Karpas-422 (cell line): ENCODE results near the gene PACRG. TPM values are rescaled to one million over a fixed set of nuclear protein-coding genes. Genes with fewer than 3 reads are reported as not detected.

ENCODE experiments used
- DNase-seq: peaks from one replicate; pipeline ENCODE4 v3.0.0-alpha.2; 2015
- H2AFZ ChIP-seq: fragments of 200-600 bp; sonication (generic); 2 replicates; pipeline ENCODE4 v1.6.1; 2014; ENCODE audit warnings: antibody characterized with exemption, low read length, mixed read lengths
- H3K27ac ChIP-seq: fragments of 200-600 bp; sonication (generic); 2 replicates; pipeline ENCODE4 v1.5.1; 2014; ENCODE audit warnings: mild to moderate bottlenecking, low read length, moderate library complexity
- H3K27me3 ChIP-seq: fragments of 200-600 bp; sonication (generic); 2 replicates; pipeline ENCODE4 v1.6.1; 2014; ENCODE audit warnings: low read length, mixed read lengths
- H3K36me3 ChIP-seq: fragments of 200-600 bp; sonication (generic); 2 replicates; pipeline ENCODE4 v1.6.1; 2014; ENCODE audit warnings: low read length, mixed read lengths; ENCODE audit not compliant: insufficient read depth
- H3K4me1 ChIP-seq: fragments of 200-600 bp; sonication (generic); 2 replicates; pipeline ENCODE4 v1.6.1; 2014; ENCODE audit warnings: mild to moderate bottlenecking, low read length, mixed read lengths
- H3K4me2 ChIP-seq: fragments of 200-600 bp; sonication (generic); 2 replicates; pipeline ENCODE4 v1.6.1; 2014; ENCODE audit warnings: low read length, low read depth, mild to moderate bottlenecking; ENCODE audit not compliant: poor library complexity, severe bottlenecking
- H3K4me3 ChIP-seq: fragments of 200-600 bp; sonication (generic); 2 replicates; pipeline ENCODE4 v1.5.1; 2014; ENCODE audit warnings: mild to moderate bottlenecking, antibody characterized with exemption, low read length, mixed read lengths
- H3K79me2 ChIP-seq: fragments of 200-600 bp; sonication (generic); 2 replicates; pipeline ENCODE4 v1.6.1; 2014; ENCODE audit warnings: mild to moderate bottlenecking, low read length, mixed read lengths
- H3K9ac ChIP-seq: fragments of 200-600 bp; sonication (generic); 2 replicates; pipeline ENCODE4 v1.6.0; 2014; ENCODE audit warnings: low read length
- H3K9me2 ChIP-seq: fragments of 200-600 bp; sonication (generic), shearing (Covaris generic); replicated peaks from 2 replicates; pipeline ENCODE4 v1.6.0; 2014; ENCODE audit warnings: mild to moderate bottlenecking, low read length, moderate library complexity; ENCODE audit not compliant: insufficient read depth
- H3K9me3 ChIP-seq: fragments of 300-700, 200-600 bp; sonication (generic); 2 replicates; pipeline ENCODE4 v1.6.1; 2014; ENCODE audit warnings: low read length, mixed read lengths
- H4K20me1 ChIP-seq: fragments of 200-600 bp; sonication (generic); 2 replicates; pipeline ENCODE4 v1.6.1; 2014; ENCODE audit warnings: mild to moderate bottlenecking, antibody characterized with exemption, low read length, low read depth; ENCODE audit not compliant: insufficient read depth
- total RNA-seq: library from RNA; depleted of rRNA; stranded (reverse); fragments of >200 nt; shearing (Covaris generic); gene quantifications from 2 replicates; pipeline ENCODE4 v1.2.3, GENCODE V29; 2014; ENCODE audit warnings: low replicate concordance

Gene PACRG
- total RNA-seq, 1 experiment from 2014 or later, result not detected

DNA sequence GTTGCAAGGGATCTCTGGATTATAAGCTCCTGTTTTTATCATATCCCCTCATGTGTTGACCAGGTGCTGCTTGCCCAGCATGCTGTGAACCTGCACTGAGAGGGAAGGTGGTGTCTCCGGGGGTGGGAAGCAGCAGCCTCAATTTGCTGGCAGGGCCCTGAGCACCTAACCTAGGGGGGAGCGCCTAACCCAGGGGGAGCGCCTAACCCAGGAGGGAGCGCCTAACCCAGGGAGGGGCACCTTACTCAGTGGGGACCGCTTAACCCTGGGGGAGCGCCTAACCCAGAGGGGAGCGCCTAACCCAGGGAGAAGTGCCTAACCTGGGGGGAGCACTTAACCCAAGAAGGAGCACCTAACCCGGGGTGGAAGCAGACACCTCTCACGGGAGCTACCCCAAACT lies 603.5 kb downstream of the PACRG start:
- no peak overlapping the region for H3K9ac ChIP-seq
- no peaks in the 10 kb centered on the region for H3K9me2 ChIP-seq
- H2AFZ ChIP-seq, result no peak overlapping the region
- DNase-seq, result no peak
- no peak overlapping the region for H3K4me2 ChIP-seq
- H3K79me2 ChIP-seq, result no peaks in the 10 kb centered on the region
- no peak overlapping the region for H3K4me3 ChIP-seq
- H3K9me3 ChIP-seq, result no peaks in the 10 kb centered on the region; the same call in none of the 2 replicates
- no peaks in the 10 kb centered on the region for H4K20me1 ChIP-seq
- H3K4me1 ChIP-seq, result no peaks in the 10 kb centered on the region
- H3K36me3 ChIP-seq, result no peaks in the 10 kb centered on the region
- no peaks in the 10 kb centered on the region for H3K27me3 ChIP-seq
- no peak overlapping the region for H3K27ac ChIP-seq

DNA sequence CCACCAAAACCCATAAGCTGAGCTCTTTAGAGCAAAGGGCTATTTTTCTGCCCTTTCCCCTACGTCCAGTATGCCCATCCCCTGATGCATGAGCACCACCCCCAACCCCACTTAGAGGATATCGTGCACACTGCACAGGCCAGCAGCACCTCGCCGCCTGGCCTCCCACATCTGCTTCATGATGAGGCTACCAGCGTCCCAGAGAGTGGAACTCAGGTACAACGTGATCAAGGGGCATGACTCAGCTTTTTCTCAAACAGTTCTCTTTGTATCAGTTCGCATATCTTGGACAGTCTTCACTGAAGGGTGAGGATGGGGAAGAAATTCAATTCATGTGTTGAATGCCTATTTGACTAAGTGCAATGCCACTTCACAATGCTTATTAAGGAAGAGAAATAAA lies 604.8 kb downstream of the PACRG start:
- Histone ChIP-seq H3K79me2 (no peaks in the 10 kb centered on the region), H3K36me3 (no peaks in the 10 kb centered on the region), H2AFZ (no peak overlapping the region), H3K4me3 (no peak overlapping the region), H3K9me2 (no peaks in the 10 kb centered on the region), H3K27me3 (no peaks in the 10 kb centered on the region), H3K27ac (no peak overlapping the region), H3K4me1 (no peaks in the 10 kb centered on the region), H4K20me1 (no peaks in the 10 kb centered on the region), H3K9me3 (no peaks in the 10 kb centered on the region; the same call in none of the 2 replicates), H3K9ac (no peak overlapping the region), H3K4me2 (no peak overlapping the region)
- no peak for DNase-seq

DNA sequence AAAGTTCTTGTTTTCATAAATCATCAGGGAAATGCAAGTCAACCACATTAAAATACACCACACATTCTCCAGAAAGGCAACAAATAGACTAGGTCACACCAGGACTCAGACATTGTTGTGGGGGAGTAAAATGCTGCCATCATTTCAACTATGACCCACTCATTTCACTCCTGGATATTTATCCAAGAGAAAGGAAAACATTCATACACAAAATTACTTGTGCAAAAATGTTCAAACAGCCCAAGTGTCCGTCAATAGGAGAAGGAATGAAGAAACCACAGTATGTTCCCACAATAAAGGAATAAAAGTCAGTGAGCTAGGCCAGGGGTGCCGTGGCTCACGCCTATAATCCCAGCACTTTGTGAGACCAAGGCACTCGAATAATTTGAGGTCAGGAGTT lies 605.3 kb downstream of the PACRG start:
- no peak for DNase-seq
- Histone ChIP-seq H3K79me2 (no peaks in the 10 kb centered on the region), H3K27me3 (no peaks in the 10 kb centered on the region)

DNA sequence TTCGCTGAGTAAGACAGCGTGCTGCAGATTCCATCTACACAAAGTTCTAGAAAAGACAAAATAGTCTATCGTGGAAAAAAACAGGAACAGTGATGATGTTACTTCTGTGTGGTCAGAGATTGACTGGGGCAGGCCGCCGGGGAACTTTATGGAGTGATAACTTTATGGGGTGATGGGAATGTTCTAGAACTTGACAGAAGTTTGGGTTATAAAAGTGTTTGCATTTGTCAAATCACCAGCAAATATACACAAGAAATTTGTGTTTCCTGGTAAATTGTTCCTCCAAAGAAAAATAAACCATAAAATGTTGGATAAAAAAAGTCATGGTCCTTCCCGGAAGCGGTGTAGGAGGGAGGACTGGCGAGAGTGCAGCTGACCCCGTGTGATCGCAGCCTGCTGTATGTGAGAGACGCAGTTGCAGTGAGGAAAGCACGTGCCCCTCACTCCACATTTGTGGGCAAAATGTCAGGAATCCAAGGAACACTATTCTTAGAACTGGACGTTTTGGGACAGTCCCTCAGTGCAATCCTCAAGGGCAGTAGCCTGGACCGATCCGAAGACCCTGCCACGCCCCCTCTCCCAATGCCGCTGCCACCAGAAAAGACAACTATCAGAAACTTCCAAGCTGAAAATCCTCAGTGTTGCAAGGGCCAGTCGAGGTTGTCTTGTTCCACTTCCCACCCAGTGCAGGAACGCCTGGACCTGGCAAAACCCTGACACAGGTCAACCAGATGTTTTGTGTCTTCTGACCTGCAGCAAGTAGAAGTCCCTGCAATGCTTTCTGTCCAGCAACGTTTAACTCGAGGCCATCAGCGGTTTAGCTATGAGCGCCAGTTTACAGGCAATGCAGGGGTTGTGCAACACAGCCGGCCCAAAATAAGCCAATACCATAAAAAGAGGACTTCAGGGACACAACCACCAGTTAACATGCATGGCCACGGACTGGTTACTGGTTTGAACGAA lies 606.2 kb downstream of the PACRG start:
- no peaks in the 10 kb centered on the region for H3K36me3 ChIP-seq
- H3K79me2 ChIP-seq, result no peaks in the 10 kb centered on the region
- no peak overlapping the region for H3K4me2 ChIP-seq
- H4K20me1 ChIP-seq, result no peaks in the 10 kb centered on the region
- H3K27me3 ChIP-seq, result no peaks in the 10 kb centered on the region
- no peaks in the 10 kb centered on the region; the same call in none of the 2 replicates for H3K9me3 ChIP-seq
- H3K4me3 ChIP-seq, result no peak overlapping the region
- H2AFZ ChIP-seq, result no peak overlapping the region
- H3K27ac ChIP-seq, result no peak overlapping the region
- H3K4me1 ChIP-seq, result no peaks in the 10 kb centered on the region
- H3K9me2 ChIP-seq, result no peaks in the 10 kb centered on the region
- H3K9ac ChIP-seq, result no peak overlapping the region
- DNase-seq, result no peak

More for the DNA sequence above, 605.3 kb downstream of the PACRG start:
- Histone ChIP-seq H3K36me3 (no peaks in the 10 kb centered on the region), H3K9ac (no peak overlapping the region), H4K20me1 (no peaks in the 10 kb centered on the region), H3K9me2 (no peaks in the 10 kb centered on the region), H3K9me3 (no peaks in the 10 kb centered on the region; the same call in none of the 2 replicates), H3K4me3 (no peak overlapping the region), H3K27ac (no peak overlapping the region), H3K4me1 (no peaks in the 10 kb centered on the region), H3K4me2 (no peak overlapping the region), H2AFZ (no peak overlapping the region)

DNA sequence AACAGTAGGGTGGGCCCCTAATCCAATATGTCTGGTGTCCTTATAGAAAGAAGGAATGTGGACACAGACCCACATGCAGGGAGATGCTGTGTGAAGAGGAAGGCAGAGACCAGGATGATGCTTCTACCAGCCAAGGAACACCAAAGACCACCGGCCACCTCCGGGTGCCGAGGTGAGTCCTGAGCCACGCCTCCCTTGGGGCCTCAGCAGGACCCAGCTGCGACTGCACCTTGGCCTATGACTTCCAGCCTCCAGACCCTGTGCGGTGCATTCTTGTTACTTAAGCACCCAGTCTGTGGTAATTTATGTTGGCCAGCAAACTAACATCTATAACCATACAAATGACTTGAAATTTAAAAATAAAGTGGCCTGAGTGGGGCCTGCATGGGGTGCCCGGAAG lies 607.3 kb downstream of the PACRG start:
- Histone ChIP-seq H3K9me3 (no peaks in the 10 kb centered on the region; the same call in none of the 2 replicates), H2AFZ (no peak overlapping the region), H3K4me2 (no peak overlapping the region), H3K4me3 (no peak overlapping the region), H3K27ac (no peak overlapping the region), H3K79me2 (no peaks in the 10 kb centered on the region), H3K27me3 (no peaks in the 10 kb centered on the region), H3K9ac (no peak overlapping the region), H3K36me3 (no peaks in the 10 kb centered on the region), H4K20me1 (no peaks in the 10 kb centered on the region), H3K4me1 (no peaks in the 10 kb centered on the region), H3K9me2 (no peaks in the 10 kb centered on the region)
- DNase-seq, result no peak

DNA sequence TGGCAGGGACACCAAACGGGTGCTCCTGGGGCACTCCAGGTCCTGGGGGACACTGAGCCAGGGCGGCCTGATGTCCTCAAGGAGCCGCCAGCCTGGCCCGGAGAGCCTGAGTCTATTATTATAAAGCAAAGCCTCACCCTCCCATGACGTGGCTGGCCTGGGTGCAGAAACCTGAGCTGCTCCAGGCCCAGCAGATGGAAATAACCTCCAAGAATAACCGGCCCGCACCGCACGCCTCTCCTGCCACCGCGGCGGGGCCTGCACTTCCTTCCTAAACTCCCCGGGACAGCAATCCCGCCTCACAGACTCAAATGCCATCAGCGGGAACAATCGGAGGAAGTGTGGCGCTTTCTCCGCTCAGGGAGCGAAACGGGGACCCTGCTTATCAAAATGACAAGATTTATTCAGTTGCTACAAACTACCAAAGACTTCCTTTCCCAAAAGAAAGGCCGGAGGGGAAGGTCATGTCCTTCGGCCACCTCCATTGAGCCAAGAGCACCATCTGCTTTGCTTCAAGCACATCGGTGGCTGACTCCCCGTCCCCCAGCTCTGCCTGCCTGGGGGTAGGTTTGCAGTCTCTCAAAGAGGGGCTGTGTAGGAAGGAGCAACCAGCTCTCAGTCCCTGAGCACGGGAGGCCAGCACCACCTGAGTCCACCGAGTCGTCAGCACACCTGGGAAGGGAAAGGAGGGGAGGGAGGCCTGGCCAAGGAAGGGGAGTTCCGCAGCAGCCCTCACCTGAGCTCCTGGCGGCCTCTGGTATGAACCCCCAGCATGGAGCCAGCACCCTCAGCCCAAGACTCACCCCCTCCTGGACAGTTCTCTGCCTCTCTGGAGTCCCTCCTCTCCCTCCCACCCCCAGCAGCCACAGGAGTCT lies 608.1 kb downstream of the PACRG start:
- no peaks in the 10 kb centered on the region for H3K9me2 ChIP-seq
- no peak overlapping the region for H3K27ac ChIP-seq
- no peaks in the 10 kb centered on the region; the same call in none of the 2 replicates for H3K9me3 ChIP-seq
- no peak overlapping the region for H3K4me2 ChIP-seq
- no peak overlapping the region for H3K4me3 ChIP-seq
- no peaks in the 10 kb centered on the region for H3K4me1 ChIP-seq
- no peak overlapping the region for H2AFZ ChIP-seq
- H3K9ac ChIP-seq, result no peak overlapping the region
- H4K20me1 ChIP-seq, result no peaks in the 10 kb centered on the region
- no peaks in the 10 kb centered on the region for H3K27me3 ChIP-seq
- DNase-seq, result no peak
- H3K36me3 ChIP-seq, result no peaks in the 10 kb centered on the region
- no peaks in the 10 kb centered on the region for H3K79me2 ChIP-seq

DNA sequence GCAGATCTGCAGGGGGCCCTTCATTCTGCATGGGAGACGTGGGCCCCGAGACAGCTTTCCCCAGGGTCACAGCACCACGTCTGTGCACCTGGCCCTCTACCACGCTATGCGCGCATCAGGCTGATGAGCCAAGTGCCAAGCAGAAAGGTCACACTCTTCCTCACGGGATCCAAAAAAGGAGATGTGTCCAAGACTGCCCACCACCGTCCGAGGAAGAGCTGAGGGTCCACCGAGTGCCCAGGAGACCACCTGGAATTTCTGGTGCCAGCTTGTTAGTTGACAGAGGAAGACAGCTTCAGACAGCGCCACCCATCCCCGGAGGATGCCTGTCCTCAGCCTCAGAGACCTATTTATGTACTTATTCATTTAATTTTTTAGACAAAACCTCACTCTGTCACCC lies 609.2 kb downstream of the PACRG start:
- H2AFZ ChIP-seq, result no peak overlapping the region
- H4K20me1 ChIP-seq, result no peaks in the 10 kb centered on the region
- no peaks in the 10 kb centered on the region for H3K79me2 ChIP-seq
- H3K9me3 ChIP-seq, result no peaks in the 10 kb centered on the region; the same call in none of the 2 replicates
- H3K27me3 ChIP-seq, result no peaks in the 10 kb centered on the region
- H3K4me3 ChIP-seq, result no peak overlapping the region
- DNase-seq, result no peak
- H3K9ac ChIP-seq, result no peak overlapping the region
- H3K27ac ChIP-seq, result no peak overlapping the region
- H3K9me2 ChIP-seq, result no peaks in the 10 kb centered on the region
- no peaks in the 10 kb centered on the region for H3K36me3 ChIP-seq
- no peaks in the 10 kb centered on the region for H3K4me1 ChIP-seq
- no peak overlapping the region for H3K4me2 ChIP-seq

DNA sequence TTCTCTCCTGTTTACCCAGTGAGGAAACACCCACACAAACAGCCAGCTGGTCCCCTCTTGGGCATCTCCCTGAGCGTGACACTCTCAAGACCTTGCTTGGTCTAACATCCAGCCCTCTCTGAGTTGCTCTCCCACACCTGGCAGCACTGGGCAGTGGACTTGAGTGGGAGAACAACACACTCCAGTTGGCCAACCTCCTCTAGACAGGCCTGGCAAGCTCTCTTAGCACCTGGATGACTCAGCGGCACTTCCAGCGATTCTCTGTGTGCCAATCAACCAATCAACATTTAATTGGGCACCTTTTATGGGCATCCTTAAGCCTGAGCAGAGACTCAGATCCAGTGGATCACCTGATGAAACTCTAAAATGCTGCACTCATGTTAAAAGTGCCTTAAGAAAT lies 610.2 kb downstream of the PACRG start:
- H3K4me3 ChIP-seq, result no peak overlapping the region
- no peaks in the 10 kb centered on the region for H3K36me3 ChIP-seq
- no peaks in the 10 kb centered on the region for H3K27me3 ChIP-seq
- no peaks in the 10 kb centered on the region for H3K79me2 ChIP-seq
- H2AFZ ChIP-seq, result no peak overlapping the region
- no peak overlapping the region for H3K4me2 ChIP-seq
- no peak overlapping the region for H3K9ac ChIP-seq
- no peaks in the 10 kb centered on the region for H3K4me1 ChIP-seq
- no peaks in the 10 kb centered on the region; the same call in 1 of the 2 replicates for H3K9me3 ChIP-seq
- DNase-seq, result no peak
- H3K9me2 ChIP-seq, result no peaks in the 10 kb centered on the region
- H3K27ac ChIP-seq, result no peak overlapping the region
- H4K20me1 ChIP-seq, result no peaks in the 10 kb centered on the region
